CD4-positive, alpha-beta T cell treated with Interleukin-1 beta for 1 hour (primary cell): ENCODE results near the gene HDAC9.

ENCODE experiments used
- DNase-seq, 2 donors: peaks; one replicate each; pipeline ENCODE4 v3.0.0-alpha.2; 2020 to 2022

The HDAC9 gene

DNA sequence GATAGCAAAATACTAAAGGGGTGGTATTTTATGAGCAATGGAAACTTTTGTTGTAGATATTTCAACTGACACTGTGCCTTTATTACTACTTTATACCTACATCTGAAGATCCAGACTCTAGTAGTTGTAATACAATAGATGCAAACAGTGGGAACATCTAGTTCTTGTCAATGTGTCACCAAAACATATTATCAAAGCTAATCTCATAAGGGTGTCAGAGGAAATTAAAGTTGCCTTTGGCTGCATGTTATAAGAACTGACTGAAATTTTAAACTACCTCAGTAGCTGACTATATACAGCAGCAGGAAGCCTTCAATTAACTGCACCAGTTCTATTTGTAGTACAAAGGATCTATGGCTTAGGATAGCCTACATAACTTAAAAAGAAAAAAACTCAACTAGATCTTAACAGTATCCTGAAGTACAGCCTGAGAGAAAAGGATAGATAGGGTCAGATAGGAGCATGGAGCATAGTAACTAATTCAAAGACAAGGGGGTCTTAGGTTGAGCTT lies 30.9 kb downstream of the HDAC9 start:
- no peak for DNase-seq

GRCh38 chr7:18529239-18529638 lies 33.7 kb downstream of the HDAC9 start:
- DNase-seq = no peak

GRCh38 chr7:18530224-18531179 lies 35.0 kb downstream of the HDAC9 start:
- peak in 1 of 2 donors; percentile 36 for DNase-seq

DNA sequence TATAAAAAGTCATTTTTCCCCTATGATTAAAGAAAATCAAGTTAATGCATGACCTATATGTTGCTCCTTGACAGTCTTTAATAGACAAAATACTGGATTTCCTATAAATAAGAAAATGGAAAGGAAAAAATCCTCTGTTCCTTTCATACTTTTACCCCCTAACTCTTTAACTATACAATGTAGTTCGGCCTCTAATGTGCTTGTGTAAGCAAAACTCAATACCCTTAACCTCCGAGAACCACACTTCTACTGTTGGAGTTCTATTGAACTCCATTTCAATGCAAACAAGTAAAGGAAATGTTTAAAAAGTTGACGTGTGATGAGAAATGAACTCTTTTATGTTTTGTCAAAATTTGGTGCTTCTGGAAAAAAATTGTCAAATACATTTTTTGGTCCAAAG lies 36.0 kb downstream of the HDAC9 start:
- no peak for DNase-seq

- no peak for DNase-seq
These were observed 37.3 kb downstream of the HDAC9 start for GRCh38 chr7:18532813-18533212.

DNA sequence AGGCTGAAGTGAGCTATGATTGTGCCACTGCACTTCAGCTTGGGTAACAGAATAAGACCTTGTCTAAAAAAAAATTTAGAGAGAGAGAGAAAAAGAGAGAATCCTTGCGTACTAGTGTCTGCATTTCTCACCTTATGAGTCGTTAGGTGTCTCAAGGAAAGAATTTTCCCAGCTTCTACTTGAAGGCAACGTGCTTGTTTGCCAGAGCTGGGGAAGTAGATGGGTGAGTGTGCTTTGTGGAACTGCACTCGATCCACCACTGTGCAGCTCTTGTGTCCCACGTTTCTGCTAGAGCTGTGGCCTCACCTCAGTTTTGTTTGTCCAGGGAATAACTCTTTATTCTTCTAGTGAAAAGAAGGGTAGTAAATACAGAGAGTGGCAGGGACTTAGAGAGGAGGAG lies 38.9 kb downstream of the HDAC9 start:
- DNase-seq = no peak

DNA sequence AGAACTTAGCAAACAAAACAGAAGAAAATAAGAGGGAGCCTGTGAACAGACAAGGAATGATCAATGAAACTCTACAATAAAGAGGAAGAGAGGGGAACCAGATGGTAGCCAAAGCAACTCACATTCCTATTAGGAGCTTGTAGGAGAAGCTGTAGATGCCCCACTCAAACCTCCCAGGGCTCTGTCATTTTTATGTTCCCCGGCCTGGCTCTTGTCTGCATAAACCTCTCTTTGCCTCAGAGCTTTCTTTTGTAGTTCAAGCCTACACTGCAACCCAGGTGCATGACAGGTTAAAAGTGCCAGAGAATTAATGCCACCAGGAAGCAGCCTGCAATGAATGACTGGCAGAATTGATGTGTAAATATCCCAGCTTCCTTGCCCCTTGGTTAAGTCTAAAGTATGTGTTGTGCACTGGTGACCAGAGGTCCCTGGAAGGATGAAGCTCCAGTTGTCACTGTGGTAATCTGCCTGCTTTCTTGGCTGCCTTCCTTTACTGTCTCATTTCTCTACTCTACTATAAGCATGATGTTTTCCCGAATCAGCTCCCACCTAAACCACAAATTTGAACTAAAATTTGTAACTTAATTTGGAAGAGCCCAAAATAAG lies 40.4 kb downstream of the HDAC9 start:
- DNase-seq = no peak

DNA sequence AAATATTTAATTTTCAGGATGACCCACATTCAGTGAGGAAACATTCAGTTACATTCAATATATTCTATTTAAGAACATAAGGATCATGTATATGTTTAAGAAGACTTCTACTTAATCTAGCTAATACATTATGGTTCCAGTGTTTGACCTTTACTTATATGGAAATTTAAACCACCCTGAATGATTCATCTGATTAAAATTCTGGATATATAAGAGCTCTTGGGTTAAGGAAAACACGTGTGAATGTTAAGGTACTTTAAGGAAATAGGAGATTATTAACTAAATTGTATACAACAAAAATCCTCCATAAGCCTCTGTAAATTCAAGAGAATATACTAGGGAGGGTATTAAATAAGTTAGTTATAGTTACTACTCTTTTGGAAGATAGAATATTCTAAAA lies 40.9 kb downstream of the HDAC9 start:
- DNase-seq = no peak

GRCh38 chr7:18538554-18539250 lies 43.2 kb downstream of the HDAC9 start:
- DNase-seq = no peak

GRCh38 chr7:18540396-18540795 lies 44.8 kb downstream of the HDAC9 start:
- no peak for DNase-seq

GRCh38 chr7:18541181-18541870 lies 45.8 kb downstream of the HDAC9 start:
- no peak for DNase-seq

GRCh38 chr7:18541871-18542212 lies 46.3 kb downstream of the HDAC9 start:
- no peak for DNase-seq

DNA sequence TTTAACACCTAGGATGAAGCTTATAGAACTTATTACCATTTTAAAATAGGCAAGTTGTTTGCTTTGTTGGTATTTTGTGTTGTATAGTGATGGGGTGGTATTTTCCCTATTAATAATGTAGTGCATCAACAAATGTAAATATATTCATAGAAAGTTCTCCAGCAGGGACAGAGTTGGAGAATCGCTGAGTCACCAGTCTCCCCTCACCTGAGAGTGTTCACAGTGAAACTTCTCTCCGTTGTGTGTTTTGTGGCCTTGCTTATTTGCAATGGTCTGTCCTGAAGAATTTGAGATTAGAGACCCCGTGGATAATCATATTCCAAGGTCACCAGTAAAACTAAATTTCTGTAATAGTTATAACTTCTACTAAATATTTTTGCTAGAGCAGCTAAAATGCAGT lies 51.0 kb downstream of the HDAC9 start:
- no peak for DNase-seq

GRCh38 chr7:18547509-18548187 lies 52.1 kb downstream of the HDAC9 start:
- no peak for DNase-seq

GRCh38 chr7:18548534-18548933 lies 53.0 kb downstream of the HDAC9 start:
- DNase-seq = no peak

GRCh38 chr7:18550574-18550973 lies 55.0 kb downstream of the HDAC9 start:
- no peak for DNase-seq

- DNase-seq = no peak
These were observed 56.9 kb downstream of the HDAC9 start for GRCh38 chr7:18552316-18552916.

DNA sequence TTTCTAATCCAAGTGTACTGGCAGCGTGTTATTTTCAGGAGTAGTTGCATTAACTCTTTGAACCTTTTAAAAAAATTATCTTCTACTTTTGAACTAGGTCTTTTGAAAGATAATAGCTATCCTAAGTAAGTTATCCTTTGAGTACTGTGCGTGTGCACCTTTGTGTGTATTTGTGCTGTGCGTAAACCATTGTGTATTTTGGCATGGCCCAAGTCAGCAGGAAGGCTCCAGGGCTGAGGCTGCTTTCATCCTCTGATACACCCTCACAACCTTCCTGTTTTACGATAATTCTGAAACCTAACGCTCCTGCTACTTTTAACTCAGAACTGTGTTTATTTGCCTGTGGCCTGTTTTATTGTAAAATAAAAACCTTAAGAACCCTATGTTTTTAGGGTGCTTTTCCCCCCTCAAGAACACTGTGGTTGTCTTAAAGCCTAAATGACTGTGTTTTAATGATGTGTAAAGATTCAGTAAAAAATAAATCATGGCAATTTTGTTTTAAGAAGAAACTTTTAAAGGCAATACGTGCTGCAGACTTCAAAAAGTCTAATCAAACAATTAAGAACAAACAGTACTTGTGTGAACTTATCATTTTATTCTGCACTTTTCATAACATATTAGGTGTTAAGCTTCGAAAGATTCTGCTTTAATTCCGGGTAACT lies 57.5 kb downstream of the HDAC9 start:
- DNase-seq = no peak

- DNase-seq = no peak
These were observed 58.1 kb downstream of the HDAC9 start for GRCh38 chr7:18553605-18554003.

DNA sequence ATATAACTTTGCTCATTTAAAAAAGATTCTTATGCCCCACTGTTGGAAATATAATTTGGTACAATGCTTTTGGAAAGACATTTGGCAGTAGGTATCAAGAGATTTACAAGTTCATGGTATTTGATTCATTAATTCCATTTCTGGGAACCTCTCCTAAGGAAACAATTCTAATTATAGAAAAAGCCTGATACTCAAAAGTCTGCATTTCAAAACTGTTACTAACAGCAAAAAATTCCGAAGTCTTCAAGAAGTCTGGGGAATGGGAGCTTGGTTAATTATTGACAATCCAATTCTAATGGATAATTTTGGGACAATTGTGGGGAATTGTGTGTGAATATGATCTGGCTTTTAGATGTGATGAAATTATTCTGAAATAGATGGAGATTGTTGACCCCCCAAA lies 59.6 kb downstream of the HDAC9 start:
- no peak for DNase-seq

GRCh38 chr7:18555968-18556367 lies 60.4 kb downstream of the HDAC9 start:
- no peak for DNase-seq
